Spinal cord (tissue), 10 donors: ENCODE data around the gene CCDC107. TPM values are rescaled to one million over a fixed set of nuclear protein-coding genes. Genes with fewer than 3 reads are reported as not detected.
A peak's percentile ranks its signal among the peaks of the same experiment; 100 is the strongest.

Experiments used
- DNase-seq, 6 donors: peaks; one replicate each; pipeline versions ENCODE4 v3.0.0 to v3.0.0-alpha.2; 2013 to 2015; ENCODE audit warnings: low spot score in 6 of 6, low read depth in 4 of 6
- H3K27ac ChIP-seq: one replicate; pipeline ENCODE4 v1.5.1; 2013; ENCODE audit warnings: low read depth, low read length, control low read depth
- H3K27me3 ChIP-seq: one replicate; pipeline ENCODE4 v1.6.1; 2013; ENCODE audit warnings: low read length; ENCODE audit not compliant: control insufficient read depth, insufficient read depth
- H3K36me3 ChIP-seq: one replicate; pipeline ENCODE4 v1.6.1; 2013; ENCODE audit warnings: low read length; ENCODE audit not compliant: control insufficient read depth, insufficient read depth
- H3K4me1 ChIP-seq: one replicate; pipeline ENCODE4 v1.6.1; 2013; ENCODE audit warnings: low read length; ENCODE audit not compliant: control insufficient read depth, insufficient read depth
- H3K4me3 ChIP-seq: one replicate; pipeline ENCODE4 v1.5.1; 2013; ENCODE audit warnings: low read depth, low read length, control low read depth
- H3K9me3 ChIP-seq: one replicate; pipeline ENCODE4 v1.6.1; 2013; ENCODE audit warnings: low read length; ENCODE audit not compliant: control insufficient read depth, insufficient read depth
- WGBS: methylation state at CpG from one replicate; pipeline ENCODE4 v1.1.5; 2013; ENCODE audit warnings: missing lambda C conversion rate; ENCODE audit not compliant: insufficient coverage; 5-methylcytosine and 5-hydroxymethylcytosine counted together
- polyA plus RNA-seq, 2 donors: library from polyadenylated mRNA; unstranded; fragments of 120-200 nt; gene quantifications; one replicate each; pipeline ENCODE4 v1.2.1, GENCODE V29; 2013; ENCODE audit not compliant: insufficient read length in 2 of 2
- total RNA-seq, 2 donors: library from RNA; depleted of rRNA in 1 of 2; stranded (reverse); fragments of 120-200 nt in 1 of 2; fragments of >200 nt in 1 of 2; gene quantifications; one replicate each; pipeline versions ENCODE4 v1.2.3 to v1.2.4, GENCODE V29; 2013 to 2014
- donor health status: healthy.

The CCDC107 gene
- total and polyA plus RNA-seq, 4 donors: 8.3 to 38.2 (median 30.6) TPM

GRCh38 chr9:35646153-35646532 lies 11.9 kb upstream of the CCDC107 start:
- Histone ChIP-seq H3K36me3 (no peaks in the 10 kb centered on the region), H3K27me3 (no peaks in the 10 kb centered on the region), H3K4me1 (peaks cover 19% of the 10 kb centered on the region), H3K27ac (peak overlapping the region; percentile 83), H3K9me3 (no peaks in the 10 kb centered on the region), H3K4me3 (peak overlapping the region; percentile 82)
- 5% methylated on average over 10 of the region's 11 CpGs for whole genome bisulfite sequencing
- peak in 1 of 6 donors; percentile 62 for DNase-seq

GRCh38 chr9:35646533-35647265 lies 11.4 kb upstream of the CCDC107 start:
- H3K27ac ChIP-seq: peak overlapping the region; percentile 83
- H3K4me1 ChIP-seq: peaks cover 19% of the 10 kb centered on the region
- no peaks in the 10 kb centered on the region for H3K36me3 ChIP-seq
- H3K9me3 ChIP-seq: no peaks in the 10 kb centered on the region
- peak; percentile 82 to 97 (median 88) for DNase-seq
- no peaks in the 10 kb centered on the region for H3K27me3 ChIP-seq
- 0% methylated on average over 47 of the region's 58 CpGs for WGBS
- H3K4me3 ChIP-seq: peak overlapping the region; percentile 82

GRCh38 chr9:35649431-35650340 lies 8.4 kb upstream of the CCDC107 start:
- no peaks in the 10 kb centered on the region for H3K27me3 ChIP-seq
- H3K36me3 ChIP-seq: no peaks in the 10 kb centered on the region
- no peak for DNase-seq
- 87% methylated on average over 23 of the region's 26 CpGs for WGBS
- H3K9me3 ChIP-seq: no peaks in the 10 kb centered on the region
- H3K27ac ChIP-seq: no peak overlapping the region
- no peak overlapping the region for H3K4me3 ChIP-seq
- H3K4me1 ChIP-seq: peaks cover 19% of the 10 kb centered on the region

GRCh38 chr9:35650341-35651158 lies 7.5 kb upstream of the CCDC107 start, which contains the start of gene SIT1:
Gene SIT1 (minus strand): TSS chr9:35650931. CDS start chr9:35650853, 78 bp downstream.
- Histone ChIP-seq H3K36me3 (no peaks in the 10 kb centered on the region), H3K4me1 (peaks cover 19% of the 10 kb centered on the region), H3K27me3 (no peaks in the 10 kb centered on the region), H3K4me3 (no peak within 1 kb of the TSS), H3K9me3 (no peaks in the 10 kb centered on the region), H3K27ac (no peak within 1 kb of the TSS)
- DNase-seq: no peak
- WGBS: 60% methylated on average over 12 of the region's 22 CpGs

- Histone ChIP-seq H3K9me3 (no peaks in the 10 kb centered on the region), H3K27me3 (no peaks in the 10 kb centered on the region), H3K4me1 (peaks cover 11% of the 10 kb centered on the region), H3K27ac (no peak overlapping the region), H3K36me3 (no peaks in the 10 kb centered on the region), H3K4me3 (no peak overlapping the region)
- no peak for DNase-seq
- 96% methylated on average over 2 of the region's 7 CpGs for WGBS
Observed at GRCh38 chr9:35651956-35652828, 5.9 kb upstream of the CCDC107 start.

- H3K4me1 ChIP-seq: peaks cover 5% of the 10 kb centered on the region
- H3K9me3 ChIP-seq: no peaks in the 10 kb centered on the region
- no peak overlapping the region for H3K4me3 ChIP-seq
- no peaks in the 10 kb centered on the region for H3K27me3 ChIP-seq
- 92% methylated on average over 2 of the region's 8 CpGs for WGBS
- H3K36me3 ChIP-seq: no peaks in the 10 kb centered on the region
- H3K27ac ChIP-seq: no peak overlapping the region
- no peak for DNase-seq
Observed at GRCh38 chr9:35652829-35653209, 5.3 kb upstream of the CCDC107 start.

- WGBS: 100% methylated on average over 1 of the region's 2 CpGs
Observed at GRCh38 chr9:35653611-35654010, 4.5 kb upstream of the CCDC107 start.

GRCh38 chr9:35656348-35656747 lies 1.7 kb upstream of the CCDC107 start:
- Histone ChIP-seq H3K27me3 (no peaks in the 10 kb centered on the region), H3K4me3 (no peak overlapping the region), H3K4me1 (peaks cover 6% of the 10 kb centered on the region), H3K9me3 (no peaks in the 10 kb centered on the region), H3K36me3 (peaks cover 13% of the 10 kb centered on the region), H3K27ac (no peak overlapping the region)
- DNase-seq: no peak
- 59% methylated on average over 12 of the region's 17 CpGs for WGBS

More at GRCh38 chr9:35653611-35654010, 4.5 kb upstream of the CCDC107 start:
- Histone ChIP-seq H3K9me3 (no peaks in the 10 kb centered on the region), H3K27me3 (no peaks in the 10 kb centered on the region), H3K27ac (no peak overlapping the region), H3K4me1 (peaks cover 4% of the 10 kb centered on the region), H3K4me3 (no peak overlapping the region), H3K36me3 (no peaks in the 10 kb centered on the region)
- DNase-seq: no peak
